ENCODE results near the gene EBF3.

EBF3 gene

GRCh38 chr10:129887986-129888783 is 75.9 kb downstream of the EBF3 start:
- no peak for DNase-seq

GRCh38 chr10:129887381-129887905 is 76.6 kb downstream of the EBF3 start:
- no peak for DNase-seq

- DNase-seq = peak; percentile 31
Observed at GRCh38 chr10:129886263-129886662, 77.8 kb downstream of the EBF3 start.

- DNase-seq = no peak
Observed at GRCh38 chr10:129885526-129885925, 78.5 kb downstream of the EBF3 start.

- no peak for DNase-seq
Observed at GRCh38 chr10:129884398-129885078, 79.5 kb downstream of the EBF3 start.

DNA sequence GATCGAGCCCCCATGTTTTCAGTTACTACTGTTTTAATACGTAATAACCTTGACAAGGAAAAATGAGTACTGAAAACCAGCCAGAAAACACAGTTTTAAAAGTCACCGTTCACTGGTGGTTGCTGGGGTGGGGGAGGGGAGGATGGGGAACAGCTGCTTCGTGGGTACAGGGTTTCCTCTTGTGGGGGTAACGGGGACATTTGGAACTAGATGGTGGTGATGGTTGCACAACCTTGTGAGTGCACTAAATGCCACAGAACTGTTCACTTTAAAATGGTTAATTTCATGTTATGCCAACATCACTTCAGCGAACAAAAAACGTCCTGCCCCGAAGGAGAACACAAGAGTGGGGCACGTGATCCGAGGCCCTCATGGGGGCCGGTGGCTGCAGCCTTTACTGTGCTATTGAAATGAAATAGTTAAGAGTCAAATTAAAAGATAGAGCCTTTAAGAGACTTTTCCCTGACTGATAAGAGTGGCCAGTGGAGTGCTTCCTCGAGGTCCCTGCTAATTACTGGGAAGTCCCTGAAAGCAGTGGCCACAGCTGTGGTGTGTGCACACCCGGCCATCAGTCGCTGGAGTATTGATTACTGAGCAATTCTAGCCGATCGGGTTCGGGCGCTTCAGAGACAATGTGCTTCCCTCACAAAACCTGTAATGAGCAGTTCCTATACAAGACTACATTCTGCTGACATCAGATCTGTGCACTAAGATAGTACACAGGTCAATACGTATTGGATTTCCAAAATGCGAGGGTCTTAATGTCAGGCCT is 80.3 kb downstream of the EBF3 start:
- no peak for DNase-seq

GRCh38 chr10:129883029-129883428 is 81.0 kb downstream of the EBF3 start:
- no peak for DNase-seq

DNA sequence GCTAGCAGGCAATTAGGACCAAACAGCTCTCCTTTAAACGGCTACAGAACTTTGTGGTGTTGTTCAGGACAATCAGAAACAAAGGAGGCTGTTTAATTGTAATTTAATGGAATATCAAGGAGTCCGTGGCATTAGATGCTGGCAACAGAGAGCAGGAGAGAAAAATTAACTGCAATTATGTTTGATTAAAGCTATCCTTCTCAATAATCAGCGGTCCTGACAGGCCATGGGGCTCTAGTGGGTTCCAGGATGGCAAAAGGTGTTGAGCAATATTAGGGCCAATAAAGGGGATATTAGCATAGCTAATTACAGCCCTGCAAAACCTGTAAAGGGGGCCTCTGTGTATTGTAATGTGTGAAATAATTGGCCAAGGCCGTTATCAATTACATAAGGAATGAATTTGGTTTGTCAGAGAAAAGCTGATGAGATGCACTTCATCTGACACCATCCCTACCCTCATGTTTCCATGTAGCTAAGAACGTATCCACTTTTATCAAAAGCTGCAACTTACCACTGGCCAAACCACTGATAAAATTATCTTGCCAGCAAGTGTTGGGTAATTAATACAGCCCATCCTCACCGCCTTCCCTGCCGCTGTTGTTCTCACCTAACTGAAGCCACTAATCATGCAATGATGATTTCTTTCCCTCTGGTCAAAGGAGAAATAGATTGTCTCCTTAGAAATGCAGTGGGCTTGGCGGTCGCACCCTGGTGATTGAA is 81.6 kb downstream of the EBF3 start:
- DNase-seq = no peak

DNA sequence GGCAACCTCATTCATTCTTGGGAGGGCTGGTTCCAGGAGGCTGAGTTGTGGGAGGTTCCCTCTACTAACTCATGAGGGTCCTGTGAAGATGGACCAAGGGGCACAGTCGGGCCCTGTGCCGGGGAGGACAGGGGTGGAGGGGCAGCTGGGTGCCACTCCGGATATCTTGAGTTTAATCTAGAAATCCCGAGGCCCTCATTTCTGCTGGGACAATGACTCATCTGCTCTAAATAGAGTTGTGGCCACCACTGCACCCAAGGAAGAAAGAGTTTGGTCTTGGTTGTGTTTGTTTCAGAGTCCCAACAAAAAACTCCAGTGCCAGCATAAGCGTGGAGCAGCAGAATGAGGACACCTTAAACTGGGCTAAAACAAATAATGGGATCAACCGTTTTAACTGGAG is 82.4 kb downstream of the EBF3 start:
- peak; percentile 79 for DNase-seq

- DNase-seq = peak; percentile 86
Observed at GRCh38 chr10:129880191-129880870, 83.7 kb downstream of the EBF3 start.

GRCh38 chr10:129879655-129880054 is 84.4 kb downstream of the EBF3 start:
- DNase-seq = peak; percentile 94

DNA sequence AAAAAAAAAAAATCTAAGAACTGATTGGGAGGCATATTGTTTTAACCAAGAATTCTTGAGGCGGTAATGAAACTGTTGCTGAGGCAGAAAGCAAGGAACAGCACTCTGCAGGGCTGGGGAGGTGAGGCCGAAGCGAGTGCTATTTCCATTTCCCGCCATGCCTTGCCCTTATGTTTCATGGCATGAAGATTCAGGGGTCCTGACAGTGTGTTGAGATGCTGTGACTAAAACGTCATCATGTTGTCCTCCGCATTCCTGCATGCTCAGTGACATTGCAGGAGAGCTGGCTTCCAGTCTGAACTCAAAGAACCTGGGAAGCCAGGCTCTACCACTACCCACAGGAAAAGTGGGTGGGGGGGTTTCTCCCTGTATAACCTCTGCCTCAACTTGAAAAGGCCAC is 85.2 kb downstream of the EBF3 start:
- no peak for DNase-seq

GRCh38 chr10:129877773-129878371 is 86.2 kb downstream of the EBF3 start:
- peak; percentile 45 for DNase-seq

- DNase-seq = no peak
Observed at GRCh38 chr10:129876838-129877237, 87.2 kb downstream of the EBF3 start.

DNA sequence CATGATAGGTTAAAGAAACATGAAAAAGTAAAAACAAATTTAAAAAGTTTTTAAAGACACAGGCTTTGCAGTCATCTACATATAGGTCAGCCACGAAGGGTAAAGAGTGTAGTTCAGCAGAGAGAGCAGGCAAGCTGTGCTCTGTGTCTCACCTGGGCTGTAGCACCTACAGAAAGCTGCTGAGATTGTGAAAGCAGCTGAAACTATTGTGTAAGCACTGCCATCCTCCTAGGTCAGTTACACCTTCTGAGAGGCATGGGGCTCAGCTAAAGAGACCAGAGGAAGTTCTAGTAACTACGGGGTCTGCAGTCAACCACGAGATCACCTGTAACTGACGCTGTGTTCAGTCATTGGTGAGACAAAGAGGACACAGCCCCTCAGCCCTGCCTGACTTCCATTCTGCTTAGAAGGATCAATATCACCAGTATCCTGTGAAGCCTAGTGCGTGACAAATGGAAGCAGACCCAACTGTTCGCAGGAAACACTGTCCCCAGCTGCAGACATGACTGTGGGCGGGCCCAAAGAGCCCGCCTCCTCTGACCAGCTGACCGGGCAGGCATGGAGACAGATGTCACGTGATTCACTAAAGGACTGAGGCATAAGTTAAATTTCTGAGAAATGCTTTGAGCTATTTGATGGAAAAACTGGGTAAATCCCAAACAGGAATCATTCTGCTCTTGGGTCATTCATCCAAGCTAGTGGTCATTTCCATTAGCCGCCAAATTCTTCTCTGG is 87.9 kb downstream of the EBF3 start:
- DNase-seq = no peak

DNA sequence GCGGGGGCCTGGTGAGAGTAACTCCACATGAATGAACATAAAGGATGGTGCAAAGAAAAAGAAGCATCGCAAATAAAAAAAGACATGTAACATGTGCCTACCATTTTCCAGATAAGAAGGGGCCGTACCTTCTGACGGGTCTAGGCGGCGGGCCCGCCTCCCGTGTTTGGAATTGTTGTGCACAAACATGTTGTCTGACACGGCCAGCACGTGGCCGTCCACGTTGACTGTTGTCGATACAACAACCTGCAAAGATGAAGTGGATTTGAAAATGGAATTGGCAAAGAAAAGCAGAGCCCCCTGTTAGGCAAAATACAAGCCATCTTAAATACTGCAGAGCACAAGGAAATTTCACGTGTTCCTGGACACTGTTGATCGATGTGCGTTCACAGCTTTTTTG is 90.7 kb downstream of the EBF3 start:
- no peak for DNase-seq

GRCh38 chr10:129871966-129872365 is 92.1 kb downstream of the EBF3 start:
- peak; percentile 56 for DNase-seq

GRCh38 chr10:129870961-129871621 is 93.0 kb downstream of the EBF3 start:
- DNase-seq = peak; percentile 92

DNA sequence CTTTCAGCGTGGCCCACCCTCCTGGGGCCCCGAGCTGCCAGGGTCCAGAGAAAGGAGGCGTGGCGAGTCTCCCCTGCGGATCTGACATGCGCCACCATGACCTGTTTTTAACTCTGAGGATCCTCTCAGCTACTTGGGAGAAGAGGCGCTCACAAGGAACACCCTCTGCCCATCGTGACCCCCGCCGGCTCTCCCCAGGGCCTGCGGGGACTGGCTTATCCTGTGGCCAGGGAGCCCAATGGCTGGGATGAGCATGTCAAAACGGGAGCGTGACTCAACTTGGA is 93.7 kb downstream of the EBF3 start:
- DNase-seq = peak; percentile 71

- DNase-seq = peak; percentile 80
Observed at GRCh38 chr10:129869596-129870473, 94.2 kb downstream of the EBF3 start.
